ENCODE data around the gene KLHL17.
"Not testable (repeated sequence)": the region's sequence is repeated elsewhere in the genome, so short reads cannot be mapped to it uniquely, and the experiment has no call there.

KLHL17 gene

DNA sequence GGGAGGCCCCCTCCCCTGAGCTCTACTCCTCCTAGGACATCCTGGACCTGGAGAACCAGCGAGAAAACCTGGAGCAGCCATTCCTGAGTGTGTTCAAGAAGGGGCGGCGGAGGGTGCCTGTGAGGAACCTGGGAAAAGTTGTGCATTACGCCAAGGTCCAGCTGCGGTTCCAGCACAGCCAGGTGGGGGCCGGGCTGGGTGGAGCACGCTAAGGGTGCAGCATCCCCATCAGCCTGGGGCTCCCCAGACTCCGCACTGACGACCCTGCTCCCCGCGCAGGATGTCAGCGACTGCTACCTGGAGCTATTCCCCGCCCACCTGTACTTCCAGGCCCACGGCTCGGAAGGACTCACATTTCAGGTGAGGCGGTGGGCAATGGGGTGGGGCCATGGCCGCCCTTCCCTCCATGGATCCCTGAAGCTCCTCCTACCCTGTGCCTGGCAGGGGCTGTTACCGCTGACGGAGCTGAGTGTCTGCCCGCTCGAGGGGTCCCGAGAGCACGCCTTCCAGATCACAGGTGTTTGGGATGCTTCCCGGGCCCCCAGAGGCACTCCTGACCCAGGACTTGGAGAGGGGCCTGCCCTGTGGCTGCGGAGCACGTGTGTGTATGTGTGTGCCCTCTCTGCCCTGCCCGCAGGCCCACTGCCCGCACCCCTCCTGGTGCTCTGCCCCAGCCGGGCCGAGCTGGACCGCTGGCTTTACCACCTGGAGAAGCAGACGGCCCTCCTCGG is 10.0 kb downstream of the KLHL17 start:
- DNase-seq: no peak

DNA sequence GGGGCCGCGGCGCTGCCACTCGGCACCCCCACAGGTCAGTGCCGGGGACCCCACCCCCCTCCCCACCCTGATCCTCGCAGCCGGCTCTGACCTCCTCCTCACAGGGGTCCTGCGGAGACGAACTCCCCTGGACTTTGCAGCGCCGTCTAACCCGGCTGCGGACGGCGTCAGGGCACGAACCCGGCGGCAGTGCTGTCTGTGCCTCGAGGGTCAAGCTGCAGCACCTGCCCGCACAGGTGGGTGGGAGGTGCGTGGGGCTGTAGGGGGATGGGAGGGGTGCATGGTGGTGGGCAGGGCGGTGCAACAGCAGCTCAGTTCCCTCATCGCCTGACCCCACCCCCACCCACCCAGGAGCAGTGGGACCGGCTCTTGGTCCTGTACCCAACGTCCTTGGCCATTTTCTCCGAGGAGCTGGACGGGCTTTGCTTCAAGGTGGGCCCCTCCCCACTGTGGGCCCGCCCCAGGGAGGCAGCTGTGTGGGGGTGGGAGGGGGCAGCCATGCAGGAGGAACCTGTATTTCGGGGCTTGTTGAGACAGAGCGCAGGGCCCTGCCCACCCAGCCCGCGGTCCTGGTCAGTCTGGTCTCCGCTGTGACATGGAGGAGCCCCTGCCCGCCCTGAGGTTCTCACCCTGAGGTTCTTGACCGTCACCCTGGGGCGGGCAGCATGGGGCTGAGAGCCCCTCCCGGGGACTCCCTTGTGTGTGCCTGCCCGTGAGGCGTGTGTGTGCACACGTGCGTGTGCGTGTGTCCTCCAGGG is 10.8 kb downstream of the KLHL17 start:
- DNase-seq: no peak

DNA sequence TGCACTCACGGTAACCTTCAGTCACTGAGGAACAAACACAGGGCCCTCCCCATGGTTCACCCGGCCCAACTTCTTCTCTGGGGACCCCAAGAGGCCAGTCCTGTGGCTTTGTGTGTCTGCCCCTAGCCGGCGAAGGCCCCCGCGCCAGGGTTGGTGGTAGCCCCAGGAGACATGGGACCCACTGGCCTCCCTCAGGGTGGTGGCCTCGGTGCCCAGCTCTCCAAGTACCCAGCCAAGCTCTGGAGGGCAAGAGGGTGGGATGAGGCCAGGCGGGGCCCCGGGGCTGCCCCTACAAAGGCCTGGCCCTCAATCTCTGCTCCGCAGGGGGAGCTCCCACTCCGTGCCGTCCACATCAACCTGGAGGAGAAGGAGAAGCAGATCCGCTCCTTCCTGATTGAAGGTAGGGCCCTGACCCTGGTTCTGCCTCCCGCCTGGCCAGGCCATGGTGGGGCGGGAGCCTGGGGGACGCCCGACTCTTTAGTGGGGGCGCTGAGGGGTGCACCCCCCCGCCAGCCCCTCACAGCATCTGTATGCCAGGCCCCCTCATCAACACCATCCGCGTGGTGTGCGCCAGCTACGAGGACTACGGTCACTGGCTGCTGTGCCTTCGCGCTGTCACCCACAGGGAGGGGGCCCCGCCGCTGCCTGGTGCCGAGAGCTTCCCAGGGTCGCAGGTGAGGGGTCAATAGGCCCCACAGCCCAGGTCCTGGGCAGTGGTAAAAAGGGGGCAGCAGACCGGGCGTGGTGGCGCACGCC is 11.5 kb downstream of the KLHL17 start:
- DNase-seq: no peak

DNA sequence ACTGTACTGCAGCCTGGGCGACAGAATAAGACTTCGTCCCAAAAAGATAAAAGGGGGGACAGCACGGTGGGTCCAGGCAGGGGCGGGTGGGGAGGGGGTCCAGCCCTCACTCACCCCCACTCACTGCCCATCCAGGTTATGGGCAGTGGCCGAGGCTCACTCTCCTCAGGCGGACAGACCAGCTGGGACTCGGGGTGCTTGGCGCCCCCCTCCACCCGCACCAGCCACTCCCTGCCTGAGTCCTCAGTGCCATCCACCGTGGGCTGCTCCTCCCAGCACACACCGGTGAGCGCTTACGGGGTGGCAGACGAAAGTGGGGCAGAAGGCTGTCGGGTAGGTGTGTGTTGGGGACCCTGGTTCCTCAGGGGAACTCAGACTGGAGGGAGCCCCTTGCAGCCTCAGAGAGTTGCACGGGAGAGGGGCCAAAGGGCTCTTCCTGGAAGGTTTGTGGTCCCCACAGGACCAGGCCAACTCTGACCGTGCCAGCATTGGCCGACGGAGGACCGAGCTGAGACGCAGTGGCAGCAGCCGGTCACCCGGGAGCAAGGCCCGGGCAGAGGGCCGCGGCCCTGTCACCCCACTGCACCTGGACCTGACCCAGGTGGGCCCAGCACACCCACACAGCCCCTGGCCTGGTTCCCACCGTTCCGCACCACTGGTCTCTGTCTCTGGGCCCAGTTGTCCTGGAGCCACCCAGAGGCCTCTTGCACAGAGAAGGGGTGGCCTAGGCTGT is 12.5 kb downstream of the KLHL17 start:
- no peak for DNase-seq

DNA sequence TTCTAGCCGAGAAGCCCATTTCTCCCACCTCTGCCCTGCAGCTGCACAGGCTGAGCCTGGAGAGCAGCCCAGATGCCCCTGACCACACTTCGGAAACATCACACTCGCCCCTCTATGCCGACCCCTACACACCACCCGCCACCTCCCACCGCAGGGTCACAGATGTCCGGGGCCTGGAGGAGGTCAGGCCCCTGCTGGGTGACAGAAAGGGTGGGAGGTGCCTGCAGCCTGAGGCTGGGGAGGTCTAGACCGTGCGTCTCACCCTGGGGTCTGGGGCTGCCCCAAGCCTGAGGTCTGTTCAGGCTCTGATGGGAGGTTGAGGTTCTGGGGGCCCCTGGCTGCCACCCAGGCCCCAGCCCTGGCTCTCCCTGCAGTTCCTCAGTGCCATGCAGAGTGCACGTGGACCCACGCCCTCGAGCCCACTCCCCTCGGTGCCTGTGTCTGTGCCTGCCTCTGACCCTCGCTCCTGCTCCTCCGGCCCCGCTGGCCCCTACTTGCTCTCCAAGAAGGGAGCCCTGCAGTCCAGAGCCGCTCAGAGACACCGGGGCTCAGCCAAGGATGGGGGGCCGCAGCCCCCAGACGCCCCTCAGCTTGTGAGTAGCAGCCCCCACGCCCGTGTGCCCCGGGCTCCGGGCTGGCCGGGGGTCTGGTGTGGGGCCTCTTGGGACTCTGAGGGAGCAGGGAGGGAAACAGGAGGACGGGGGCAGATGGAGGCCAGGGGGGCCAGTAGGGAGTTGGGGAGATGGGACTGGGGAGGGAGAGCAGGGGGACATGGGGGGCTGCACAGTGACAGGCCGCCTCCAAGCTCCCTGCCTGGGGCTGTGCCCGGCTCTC is 13.3 kb downstream of the KLHL17 start:
- no peak for DNase-seq

DNA sequence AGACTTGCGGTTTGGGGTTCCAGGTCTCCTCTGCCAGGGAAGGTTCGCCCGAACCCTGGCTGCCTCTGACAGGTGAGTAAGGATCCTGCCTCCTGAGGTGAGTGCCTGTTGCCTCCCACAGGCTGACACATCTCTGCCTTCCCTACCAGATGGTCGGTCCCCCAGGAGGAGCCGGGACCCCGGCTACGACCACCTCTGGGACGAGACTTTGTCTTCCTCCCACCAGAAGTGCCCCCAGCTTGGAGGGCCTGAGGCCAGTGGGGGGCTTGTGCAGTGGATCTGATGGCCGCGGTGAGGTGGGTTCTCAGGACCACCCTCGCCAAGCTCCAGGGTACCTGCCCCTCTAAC is 13.9 kb downstream of the KLHL17 start:
- no peak for DNase-seq

DNA sequence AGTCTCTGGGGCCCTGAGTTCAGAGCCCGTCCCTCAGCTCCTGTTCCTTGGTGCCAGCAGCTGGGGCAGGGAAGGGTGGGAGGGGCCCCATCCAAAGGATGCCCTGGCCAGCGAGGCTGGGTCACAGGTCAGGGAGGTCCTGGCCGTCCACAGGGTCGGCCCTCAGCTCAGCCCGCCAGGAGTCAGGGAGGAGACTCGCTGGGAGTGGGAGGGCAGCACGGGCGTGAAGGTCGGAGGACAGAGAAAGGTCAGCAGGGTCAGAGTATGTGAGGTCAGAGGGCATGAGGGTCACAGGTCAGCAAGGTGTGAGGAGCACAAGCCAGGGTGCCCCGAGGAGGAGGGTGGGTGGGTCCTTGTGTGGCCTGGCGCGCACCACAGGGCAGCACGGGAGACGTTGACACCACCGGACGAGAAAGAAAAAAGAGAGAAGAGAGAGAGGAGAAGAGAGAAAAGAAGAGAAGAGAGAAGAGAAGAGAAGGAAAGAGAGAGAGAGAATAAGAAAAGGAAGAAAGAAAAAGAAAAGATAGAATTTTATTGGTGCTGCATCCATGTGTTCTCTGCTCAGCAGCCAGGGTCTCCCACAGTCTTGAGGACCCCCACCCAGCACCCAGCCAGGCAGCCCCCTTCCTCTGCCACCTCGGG is 14.4 kb downstream of the KLHL17 start:
- DNase-seq: no peak

DNA sequence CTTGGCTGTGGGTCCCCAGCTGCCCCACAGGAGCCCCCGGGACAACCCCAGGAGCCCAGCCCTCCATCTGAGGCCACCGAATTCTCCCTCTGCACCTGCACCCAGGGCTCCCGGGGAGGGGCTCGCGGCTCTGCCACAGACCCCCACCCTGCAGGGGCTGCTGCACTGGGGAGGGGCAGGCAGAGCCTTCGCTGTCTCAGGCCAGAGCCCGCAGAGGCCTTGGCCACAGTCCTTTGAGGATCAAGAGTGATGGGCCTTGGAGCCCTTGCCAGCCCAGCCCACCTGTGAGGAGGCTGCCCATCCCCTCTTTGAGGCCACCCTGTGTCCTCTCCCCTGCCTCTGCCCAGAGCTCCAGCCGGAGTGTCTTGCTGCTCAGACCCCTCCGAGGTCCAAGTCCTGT is 15.0 kb downstream of the KLHL17 start:
- DNase-seq: no peak

DNA sequence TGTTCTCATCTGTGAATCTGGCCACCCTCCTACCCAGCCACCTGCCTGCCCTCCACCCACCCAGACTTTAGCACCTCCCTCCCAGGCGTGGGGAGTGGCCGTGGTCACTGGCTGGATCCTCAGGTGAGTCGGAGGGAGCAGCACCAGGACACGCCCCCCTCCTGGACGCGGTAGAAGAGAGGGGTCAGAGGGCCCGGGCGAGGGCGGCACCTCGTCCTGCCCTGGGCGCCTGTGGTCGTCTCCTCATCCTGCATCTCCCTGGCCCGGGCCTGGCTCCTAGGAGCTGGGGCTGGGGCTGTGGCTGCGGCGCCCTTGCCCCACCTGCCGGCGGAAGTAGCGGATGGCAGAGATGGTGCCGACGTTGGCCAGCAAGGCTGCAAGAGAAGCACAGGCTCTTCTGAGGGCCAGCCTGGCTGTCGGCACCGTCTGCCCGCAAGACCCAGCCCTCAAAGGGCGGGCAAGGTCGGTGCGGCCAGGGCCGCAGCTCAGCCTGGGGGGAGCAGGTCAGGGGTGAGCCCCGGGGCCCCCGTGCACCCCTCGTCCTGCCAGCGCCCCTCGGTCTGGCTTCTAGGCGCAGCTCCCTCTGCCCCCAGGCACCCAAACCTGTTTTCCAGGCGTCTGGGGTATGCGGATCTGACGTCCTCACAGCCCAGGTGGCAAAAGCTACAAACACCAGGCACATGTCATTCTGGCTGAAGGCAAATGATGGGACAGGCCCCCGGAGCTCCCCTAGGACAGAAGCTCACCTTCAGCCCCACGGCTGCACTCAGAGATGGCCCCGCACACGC is 15.7 kb downstream of the KLHL17 start:
- peak; percentile 74 for DNase-seq

DNA sequence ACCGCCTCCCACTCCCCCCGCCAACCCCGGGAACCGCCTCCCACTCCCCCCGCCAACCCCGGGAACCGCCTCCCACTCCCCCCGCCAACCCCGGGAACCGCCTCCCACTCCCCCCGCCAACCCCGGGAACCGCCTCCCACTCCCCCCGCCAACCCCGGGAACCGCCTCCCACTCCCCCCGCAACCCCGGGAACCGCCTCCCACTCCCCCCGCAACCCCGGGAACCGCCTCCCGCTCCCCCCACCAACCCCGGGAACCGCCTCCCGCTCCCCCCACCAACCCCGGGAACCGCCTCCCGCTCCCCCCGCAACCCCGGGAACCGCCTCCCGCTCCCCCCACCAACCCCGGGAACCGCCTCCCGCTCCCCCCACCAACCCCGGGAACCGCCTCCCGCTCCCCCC is 16.4 kb downstream of the KLHL17 start:
- not testable (repeated sequence) for DNase-seq

DNA sequence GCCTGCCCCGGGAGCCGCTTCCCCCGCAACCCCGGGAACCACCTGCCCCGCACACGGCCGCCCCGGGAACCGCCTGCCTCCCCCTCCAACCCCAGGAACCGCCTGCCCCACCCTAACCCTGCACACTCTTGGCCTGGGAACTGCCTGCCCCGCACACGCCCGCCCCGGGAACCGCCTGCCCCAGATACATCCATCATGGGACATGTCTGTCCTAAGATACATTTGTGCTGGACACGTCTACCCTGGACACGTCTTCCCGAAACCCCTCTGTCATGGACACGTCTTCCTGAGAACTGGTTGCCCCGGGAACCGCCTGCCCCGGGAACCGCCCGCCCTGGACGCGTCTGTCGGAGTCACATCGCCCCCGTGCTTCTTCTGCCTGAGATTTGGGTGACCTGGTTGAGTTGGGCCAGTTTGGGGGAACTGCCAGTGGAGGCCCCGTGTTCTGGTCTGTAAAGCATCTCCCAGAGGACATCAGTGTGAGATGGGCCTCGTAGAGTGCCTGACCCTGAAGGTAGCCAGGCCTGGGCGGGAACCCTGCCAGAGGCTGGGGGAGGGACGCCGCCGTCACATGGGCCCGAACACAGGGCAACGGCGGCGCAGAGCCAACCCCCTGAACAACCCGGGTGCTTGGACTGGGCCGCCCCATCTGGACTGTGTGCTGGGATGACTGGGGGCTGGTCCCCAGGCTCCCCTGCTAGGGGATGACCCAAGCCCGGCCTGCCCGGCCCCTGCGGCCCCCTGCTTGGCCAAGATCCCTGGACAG is 17.9 kb downstream of the KLHL17 start:
- no peak for DNase-seq

DNA sequence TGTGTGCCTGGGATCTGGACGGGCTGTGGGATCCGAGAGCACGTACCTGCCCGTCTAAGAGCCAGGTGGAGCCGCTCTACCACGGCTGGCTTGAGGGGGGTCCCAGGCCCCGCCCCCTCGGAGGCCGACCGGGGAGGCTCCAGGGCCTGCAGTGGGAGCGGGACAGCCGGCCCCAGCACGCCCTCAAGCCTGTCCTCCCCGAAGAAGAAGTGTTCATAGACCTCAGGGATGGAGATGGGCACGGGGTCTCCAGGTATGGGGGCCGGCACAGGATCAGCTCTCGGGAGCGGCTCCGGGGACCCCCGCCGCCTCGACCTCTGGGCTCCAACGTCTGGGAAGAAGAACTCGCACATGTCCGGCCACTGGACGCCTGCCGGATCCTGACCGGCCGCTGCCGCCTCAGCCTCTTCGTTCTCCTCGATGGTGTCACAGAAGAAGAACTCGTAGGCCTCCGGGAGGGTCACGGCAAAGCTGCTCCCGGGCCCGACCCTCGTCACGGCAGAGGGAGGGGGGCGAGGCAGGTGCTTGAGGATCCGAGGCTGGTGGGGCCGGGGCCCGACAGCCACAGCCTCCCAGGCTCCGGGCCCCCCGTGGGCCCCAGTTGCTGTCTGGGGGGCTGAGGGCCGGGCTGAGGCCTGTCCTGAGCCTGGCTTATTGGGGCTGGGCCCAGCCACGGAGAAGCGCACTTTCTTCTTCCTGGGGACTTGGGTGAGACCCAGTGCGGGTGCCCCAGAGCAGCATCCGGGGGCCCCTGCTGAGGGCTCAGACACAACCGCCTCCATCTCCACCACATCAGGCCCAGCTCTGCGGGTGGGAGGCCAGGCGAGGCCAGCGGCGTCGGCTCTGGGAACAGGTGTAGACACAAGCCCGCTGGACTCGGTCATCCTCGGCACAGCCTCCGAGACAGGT is 18.7 kb downstream of the KLHL17 start:
- no peak for DNase-seq

DNA sequence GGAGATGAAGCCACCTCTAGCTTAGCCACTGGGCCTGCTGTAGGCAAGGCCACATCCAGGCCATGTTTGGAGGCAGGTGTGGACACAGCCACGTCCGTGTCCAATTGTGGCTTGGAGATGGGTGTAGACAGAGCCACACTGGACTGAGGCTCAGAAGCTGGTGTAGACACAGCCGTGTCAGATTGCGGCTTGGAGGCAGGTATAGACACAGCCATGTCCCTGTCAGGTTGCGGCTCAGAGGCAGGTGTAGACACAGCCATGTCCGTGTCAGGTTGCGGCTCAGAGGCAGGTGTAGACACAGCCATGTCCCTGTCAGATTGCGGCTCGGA is 19.3 kb downstream of the KLHL17 start:
- no peak for DNase-seq

DNA sequence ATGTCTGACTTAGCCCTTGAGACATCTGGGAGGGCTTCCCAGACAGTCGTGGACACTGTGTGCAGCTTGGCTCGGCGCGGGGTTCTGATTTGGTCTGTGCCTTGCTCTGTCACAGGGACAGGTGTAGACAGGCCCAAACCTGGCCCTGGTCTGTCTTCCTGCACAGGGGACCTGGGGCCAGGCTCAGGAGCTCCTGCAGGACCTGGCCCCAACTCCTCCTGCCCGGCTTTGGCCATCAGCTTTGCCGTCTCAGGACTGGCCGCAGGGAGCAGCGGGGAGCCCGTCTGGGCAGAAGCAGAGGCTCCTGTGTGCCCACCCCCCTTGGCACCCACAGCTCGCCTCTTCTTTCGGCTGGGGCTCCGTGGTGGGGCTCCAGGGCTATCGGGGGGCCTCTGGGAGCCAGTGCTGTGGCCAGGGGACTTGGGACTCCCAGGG is 19.8 kb downstream of the KLHL17 start:
- no peak for DNase-seq

DNA sequence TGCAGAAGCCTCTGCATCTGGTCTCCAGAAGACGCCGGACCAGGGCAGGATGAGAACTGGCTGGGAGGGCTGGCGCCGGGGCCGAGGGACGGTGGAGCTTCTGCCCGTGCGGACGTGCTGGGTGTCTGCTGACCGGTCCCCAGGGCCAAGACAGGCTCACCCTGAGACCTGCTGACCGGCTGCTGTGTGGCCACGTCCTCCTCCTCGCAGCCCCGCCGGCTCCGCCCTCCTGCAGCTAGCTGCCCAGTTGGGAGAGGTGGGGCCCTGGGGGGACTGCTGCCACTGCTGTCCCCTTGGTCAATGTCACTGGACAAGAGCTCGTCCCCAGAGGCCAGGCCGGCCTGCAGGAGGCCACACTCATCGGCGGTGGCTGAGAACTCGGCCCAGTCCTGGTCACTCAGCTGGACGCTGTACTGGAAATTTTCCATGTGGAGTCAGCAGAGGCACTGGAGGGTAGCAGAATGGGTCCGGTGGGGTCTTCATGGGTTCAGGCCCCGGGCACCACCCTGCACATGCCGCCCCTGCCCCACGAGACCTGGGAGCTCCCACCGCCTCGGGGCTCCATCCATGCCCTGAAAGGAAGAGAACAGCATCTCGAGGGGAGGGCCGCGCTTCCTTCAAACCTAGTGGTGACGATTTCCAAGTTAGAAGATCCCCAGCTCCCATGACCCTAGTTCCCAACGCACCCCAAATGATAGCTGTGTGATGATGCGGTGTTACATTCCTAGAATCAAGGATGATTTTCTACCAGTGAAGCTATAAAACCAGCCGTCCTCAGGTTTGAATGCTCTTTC is 20.4 kb downstream of the KLHL17 start:
- no peak for DNase-seq

DNA sequence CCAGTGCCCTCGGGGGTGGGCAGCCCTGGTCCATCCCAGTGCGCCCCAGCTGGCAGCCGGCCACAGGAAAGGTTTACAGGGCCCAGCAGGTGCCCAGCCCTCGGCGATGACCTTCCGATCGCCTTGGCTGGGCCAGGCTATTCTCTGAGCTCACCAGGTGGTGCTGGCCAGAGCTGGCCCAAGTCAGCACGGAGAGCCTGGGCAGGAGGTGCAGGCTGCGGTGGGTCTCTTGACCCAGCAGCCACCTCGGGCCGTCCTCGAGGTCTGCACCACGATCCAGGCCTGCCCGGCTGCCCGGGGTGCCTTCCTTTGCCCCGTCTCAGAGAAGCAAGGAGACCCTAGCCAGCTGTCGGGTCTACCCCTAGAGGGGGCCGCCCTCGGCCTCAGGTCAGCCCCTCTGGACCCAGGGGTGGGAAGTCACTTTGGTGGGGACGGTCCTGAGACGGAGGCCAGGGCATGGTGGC is 21.1 kb downstream of the KLHL17 start:
- no peak for DNase-seq

DNA sequence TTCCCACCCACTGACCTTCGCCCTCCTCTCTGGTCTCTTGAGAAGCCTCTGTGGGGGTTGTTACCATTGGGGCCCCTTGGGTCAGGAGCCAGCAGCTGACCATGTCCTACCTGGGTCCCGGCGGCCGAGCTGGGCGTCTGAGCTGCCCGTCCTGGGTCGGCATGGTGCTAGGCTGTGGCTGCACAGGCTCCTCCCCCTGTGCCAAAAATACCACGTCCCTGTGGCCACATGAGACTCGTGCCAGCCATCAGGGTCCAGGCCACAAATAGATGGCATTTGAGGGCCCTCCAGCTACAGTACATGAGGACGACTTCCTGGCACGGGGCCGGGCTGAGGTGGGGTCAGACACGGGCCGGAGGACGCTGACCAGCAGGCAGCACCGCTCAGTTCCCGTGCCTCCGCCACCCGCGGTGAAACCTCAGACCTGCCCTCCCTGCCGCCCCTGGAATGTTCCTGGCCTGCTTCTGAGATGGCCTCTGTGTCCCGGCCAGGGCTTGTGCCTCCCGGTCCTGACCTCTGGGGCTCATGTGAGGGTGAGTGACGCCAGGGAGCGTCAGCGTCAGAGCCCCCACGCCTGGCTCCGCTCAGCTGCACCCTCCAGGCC is 21.7 kb downstream of the KLHL17 start, which contains the start of gene PERM1:
TSS of gene PERM1 (minus strand) at position 139 of the 604 bp plus-strand sequence. CDS start 1,064 bp downstream, outside the sequence.
- no peak for DNase-seq
